WERI-Rb-1 (cell line): ENCODE data around the gene SNX24.

ENCODE experiments used
- DNase-seq: peaks from one replicate; pipeline ENCODE4 v3.0.0-alpha.2; 2020
- H3K27ac ChIP-seq: fragments of 250-450 bp; sonication (Bioruptor Pico); 2 replicates; pipeline ENCODE4 v1.5.1; 2020; ENCODE audit warnings: mild to moderate bottlenecking, moderate library complexity
- H3K27me3 ChIP-seq: fragments of 250-450 bp; sonication (Bioruptor Pico); 2 replicates; pipeline ENCODE4 v1.5.1; 2021; ENCODE audit warnings: mild to moderate bottlenecking, low read depth, moderate library complexity; ENCODE audit not compliant: insufficient read depth, severe bottlenecking
- H3K36me3 ChIP-seq: fragments of 250-450 bp; sonication (Bioruptor Pico); 2 replicates; pipeline ENCODE4 v1.5.1; 2020; ENCODE audit warnings: mild to moderate bottlenecking, moderate library complexity
- H3K4me3 ChIP-seq: 2 replicates; pipeline ENCODE4 v1.5.1; 2011; ENCODE audit warnings: low read depth, mild to moderate bottlenecking, control low read depth, low read length
- H3K9me3 ChIP-seq: fragments of 250-450 bp; sonication (Bioruptor Pico); 2 replicates; pipeline ENCODE4 v1.5.1; 2021; ENCODE audit warnings: mild to moderate bottlenecking, moderate library complexity; ENCODE audit not compliant: severe bottlenecking
- TF ChIP-seq, protein P1 (sequence below): IDR thresholded peaks from 2 replicates; pipeline ENCODE4 v1.5.1; 2011; ENCODE audit warnings: low read depth, mild to moderate bottlenecking, control low read depth, inconsistent platforms, low read length

SNX24 gene

DNA sequence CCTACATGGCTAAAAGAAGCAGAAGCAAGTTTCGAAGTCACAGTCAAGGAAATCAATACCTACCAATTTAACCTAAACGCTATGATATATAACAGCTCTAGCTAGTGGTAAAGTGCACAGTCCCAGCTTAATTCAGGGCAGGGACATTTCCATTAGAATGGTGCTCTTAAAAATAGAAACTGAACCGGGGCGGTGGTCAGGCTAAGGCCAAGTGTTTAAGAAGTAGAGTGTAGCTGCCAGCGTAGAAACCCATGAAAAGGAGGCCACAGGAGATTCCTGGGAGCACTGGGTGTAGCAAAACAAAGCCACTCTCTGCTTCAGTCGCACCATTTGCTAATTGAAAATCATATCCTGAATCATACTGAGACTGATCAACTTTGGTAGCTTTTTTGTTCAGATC is 162.3 kb downstream of the SNX24 start:
- no peaks in the 10 kb centered on the region for H3K9me3 ChIP-seq
- no peak for DNase-seq
- no peak overlapping the region for H3K27ac ChIP-seq
- no peaks in the 10 kb centered on the region for H3K27me3 ChIP-seq
- TF ChIP-seq, protein P1, sequence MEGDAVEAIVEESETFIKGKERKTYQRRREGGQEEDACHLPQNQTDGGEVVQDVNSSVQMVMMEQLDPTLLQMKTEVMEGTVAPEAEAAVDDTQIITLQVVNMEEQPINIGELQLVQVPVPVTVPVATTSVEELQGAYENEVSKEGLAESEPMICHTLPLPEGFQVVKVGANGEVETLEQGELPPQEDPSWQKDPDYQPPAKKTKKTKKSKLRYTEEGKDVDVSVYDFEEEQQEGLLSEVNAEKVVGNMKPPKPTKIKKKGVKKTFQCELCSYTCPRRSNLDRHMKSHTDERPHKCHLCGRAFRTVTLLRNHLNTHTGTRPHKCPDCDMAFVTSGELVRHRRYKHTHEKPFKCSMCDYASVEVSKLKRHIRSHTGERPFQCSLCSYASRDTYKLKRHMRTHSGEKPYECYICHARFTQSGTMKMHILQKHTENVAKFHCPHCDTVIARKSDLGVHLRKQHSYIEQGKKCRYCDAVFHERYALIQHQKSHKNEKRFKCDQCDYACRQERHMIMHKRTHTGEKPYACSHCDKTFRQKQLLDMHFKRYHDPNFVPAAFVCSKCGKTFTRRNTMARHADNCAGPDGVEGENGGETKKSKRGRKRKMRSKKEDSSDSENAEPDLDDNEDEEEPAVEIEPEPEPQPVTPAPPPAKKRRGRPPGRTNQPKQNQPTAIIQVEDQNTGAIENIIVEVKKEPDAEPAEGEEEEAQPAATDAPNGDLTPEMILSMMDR, result no peak
- no peak overlapping the region for H3K4me3 ChIP-seq
- H3K36me3 ChIP-seq, result no peaks in the 10 kb centered on the region

DNA sequence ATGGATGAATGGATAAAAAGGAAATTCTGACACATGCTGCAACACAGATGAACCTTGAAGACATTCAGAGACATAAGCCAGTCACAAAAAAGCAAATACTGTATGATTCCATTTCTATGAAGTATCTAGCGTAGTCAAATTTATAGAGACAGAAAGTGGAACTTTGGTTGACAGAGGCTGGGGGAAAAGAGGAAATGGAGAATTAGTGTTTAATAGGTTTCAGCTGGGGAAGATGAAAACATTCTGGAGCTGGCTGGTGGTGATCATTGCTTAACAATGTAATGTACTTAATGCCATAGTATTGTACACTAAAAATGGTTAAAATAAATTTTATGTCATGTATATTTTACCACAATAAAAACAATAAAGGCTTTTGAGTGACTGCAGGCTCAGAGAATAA is 166.9 kb downstream of the SNX24 start:
- Histone ChIP-seq H3K4me3 (no peak overlapping the region), H3K27me3 (no peaks in the 10 kb centered on the region), H3K9me3 (no peaks in the 10 kb centered on the region), H3K36me3 (no peaks in the 10 kb centered on the region), H3K27ac (no peak overlapping the region)
- DNase-seq, result no peak
- TF ChIP-seq, protein P1, result no peak

DNA sequence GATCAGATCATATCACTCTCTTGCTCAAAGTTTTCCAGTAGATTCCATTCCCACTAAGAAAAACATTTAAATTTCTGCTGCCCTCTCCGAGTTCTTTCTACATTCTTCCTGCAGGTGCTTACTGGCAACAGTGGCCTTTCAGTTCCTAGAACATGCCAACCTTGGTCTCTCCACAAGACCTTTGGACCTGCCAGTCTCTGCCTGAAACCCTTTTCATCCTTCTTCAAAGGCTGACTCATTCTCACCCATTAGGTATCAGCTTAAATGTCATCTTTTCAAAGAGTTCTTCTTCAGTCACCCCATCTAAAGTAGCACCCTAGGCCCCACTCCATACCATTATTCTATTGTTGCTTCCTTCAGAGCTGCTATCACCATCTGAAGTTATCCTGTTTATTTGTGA is 169.3 kb downstream of the SNX24 start:
- Histone ChIP-seq H3K9me3 (no peaks in the 10 kb centered on the region), H3K27me3 (no peaks in the 10 kb centered on the region), H3K36me3 (no peaks in the 10 kb centered on the region), H3K4me3 (no peak overlapping the region), H3K27ac (no peak overlapping the region)
- TF ChIP-seq, protein P1, result no peak
- DNase-seq, result no peak

DNA sequence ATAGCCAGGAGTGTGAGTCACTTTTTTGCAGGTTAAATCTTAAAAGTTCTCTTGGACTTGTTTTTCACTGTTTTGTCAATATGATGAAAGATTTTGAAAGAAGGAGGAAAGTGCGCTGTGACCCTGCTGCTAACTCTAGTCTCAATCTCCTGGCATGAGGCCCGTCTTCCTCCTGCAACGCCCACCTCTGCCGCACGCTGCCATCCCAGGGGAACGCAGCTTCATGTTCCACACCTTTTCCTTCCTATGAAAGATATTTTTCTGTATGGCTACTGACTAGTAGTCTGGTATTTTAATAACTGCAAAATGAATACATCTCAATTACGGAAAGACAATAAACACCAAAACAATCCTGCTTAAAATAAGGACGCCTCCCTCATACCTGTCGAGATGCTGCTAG is 182.8 kb downstream of the SNX24 start:
- H3K36me3 ChIP-seq, result no peaks in the 10 kb centered on the region
- no peak overlapping the region for H3K27ac ChIP-seq
- no peak overlapping the region for H3K4me3 ChIP-seq
- no peaks in the 10 kb centered on the region for H3K27me3 ChIP-seq
- no peak for DNase-seq
- H3K9me3 ChIP-seq, result no peaks in the 10 kb centered on the region
- TF ChIP-seq, protein P1, result no peak

DNA sequence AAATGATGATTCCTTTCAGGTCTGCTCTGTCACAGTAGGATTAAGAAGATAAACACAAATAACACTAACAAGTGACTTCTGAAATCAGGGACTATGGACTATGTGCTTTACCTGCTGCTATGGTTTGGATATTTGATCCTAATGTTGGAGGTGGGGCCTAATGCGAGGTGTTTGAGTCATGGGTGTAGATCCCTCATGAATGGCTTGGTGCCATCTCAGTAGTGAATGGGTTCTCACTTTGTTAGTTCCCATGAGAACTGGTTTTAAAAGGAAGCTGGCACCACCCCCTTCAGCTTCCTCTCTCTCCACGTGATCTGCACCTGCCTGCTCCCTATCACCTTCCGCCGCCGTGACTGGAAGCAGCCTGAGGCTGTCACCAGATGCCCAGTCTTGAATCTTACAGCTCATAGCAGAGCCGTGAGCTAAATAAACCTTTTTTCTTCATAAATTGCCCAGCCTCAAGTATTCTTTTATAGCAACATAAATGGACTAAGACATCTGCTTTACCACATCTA is 187.8 kb downstream of the SNX24 start:
- H3K27me3 ChIP-seq, result peaks cover 6% of the 10 kb centered on the region
- TF ChIP-seq, protein P1, result no peak
- no peak overlapping the region for H3K27ac ChIP-seq
- peaks cover 4% of the 10 kb centered on the region; the same call in 1 of the 2 replicates for H3K36me3 ChIP-seq
- no peaks in the 10 kb centered on the region for H3K9me3 ChIP-seq
- H3K4me3 ChIP-seq, result no peak overlapping the region
- no peak for DNase-seq

DNA sequence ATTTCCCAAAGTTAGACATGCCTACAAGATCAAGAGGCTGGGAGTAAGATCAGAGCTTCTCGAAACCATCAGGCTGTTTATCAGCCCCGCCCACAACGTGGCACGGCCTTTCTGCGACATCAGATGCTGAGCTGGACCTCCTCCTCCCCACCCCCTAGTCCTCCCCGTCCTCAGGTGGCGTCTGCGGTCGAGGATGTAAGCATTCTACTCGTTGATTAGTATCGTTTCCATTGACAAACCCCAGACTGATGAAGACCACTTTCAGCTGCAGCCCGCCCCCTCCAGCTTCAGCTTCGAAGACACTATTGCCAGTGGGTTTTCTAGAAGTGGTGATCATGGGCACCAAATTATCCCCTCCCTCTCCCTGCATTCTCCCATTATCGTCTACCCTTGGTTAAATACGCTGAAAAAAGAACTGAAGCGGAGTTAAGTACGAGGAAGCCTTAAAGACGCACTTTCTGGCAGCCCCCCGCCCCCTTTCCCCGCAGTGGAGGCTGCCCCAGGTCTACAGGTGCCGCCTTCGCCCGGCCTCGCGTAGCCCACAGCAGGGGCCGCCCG is 190.0 kb downstream of the SNX24 start:
- peak; percentile 67 for DNase-seq
- Histone ChIP-seq H3K9me3 (no peaks in the 10 kb centered on the region), H3K4me3 (peak overlapping the region; percentile 80), H3K27me3 (peaks cover 6% of the 10 kb centered on the region), H3K36me3 (peaks cover 4% of the 10 kb centered on the region; the same call in 1 of the 2 replicates), H3K27ac (no peak overlapping the region)
- TF ChIP-seq, protein P1, result no peak
